Measurements from ENCODE around the gene EGLN1.

Gene EGLN1

GRCh38 chr1:231395998-231396390 is 26.1 kb downstream of the EGLN1 start:
- FAIRE-seq = no peak

- no peak for FAIRE-seq
Measured at GRCh38 chr1:231395076-231395997, 26.8 kb downstream of the EGLN1 start.

GRCh38 chr1:231393668-231394067 is 28.4 kb downstream of the EGLN1 start:
- FAIRE-seq = peak; percentile 81

- no peak for FAIRE-seq
Measured at GRCh38 chr1:231392389-231393131, 29.5 kb downstream of the EGLN1 start.

GRCh38 chr1:231390071-231390470 is 32.0 kb downstream of the EGLN1 start:
- no peak for FAIRE-seq

GRCh38 chr1:231387770-231388669 is 34.1 kb downstream of the EGLN1 start:
- no peak for FAIRE-seq

GRCh38 chr1:231386466-231386865 is 35.6 kb downstream of the EGLN1 start:
- no peak for FAIRE-seq

- FAIRE-seq = no peak
Measured at GRCh38 chr1:231385416-231385748, 36.7 kb downstream of the EGLN1 start.

- no peak for FAIRE-seq
Measured at GRCh38 chr1:231384696-231385415, 37.2 kb downstream of the EGLN1 start.

- FAIRE-seq = no peak
Measured at GRCh38 chr1:231383159-231383860, 38.8 kb downstream of the EGLN1 start.

- no peak for FAIRE-seq
Measured at GRCh38 chr1:231382426-231382825, 39.7 kb downstream of the EGLN1 start.

- no peak for FAIRE-seq
Measured at GRCh38 chr1:231381729-231382128, 40.4 kb downstream of the EGLN1 start.

- no peak for FAIRE-seq
Measured at GRCh38 chr1:231376875-231377549, 45.1 kb downstream of the EGLN1 start.

- FAIRE-seq = no peak
Measured at GRCh38 chr1:231376101-231376500, 46.0 kb downstream of the EGLN1 start.

GRCh38 chr1:231374394-231374793 is 47.7 kb downstream of the EGLN1 start:
- FAIRE-seq = no peak

- FAIRE-seq = no peak
Measured at GRCh38 chr1:231372501-231372900, 49.6 kb downstream of the EGLN1 start.

- FAIRE-seq = no peak
Measured at GRCh38 chr1:231369282-231369681, 52.8 kb downstream of the EGLN1 start.

- FAIRE-seq = no peak
Measured at GRCh38 chr1:231364192-231364591, 57.9 kb downstream of the EGLN1 start.

- no peak for FAIRE-seq
Measured at GRCh38 chr1:231363624-231364023, 58.5 kb downstream of the EGLN1 start.

- FAIRE-seq = peak; percentile 30
Measured at GRCh38 chr1:231362325-231362724, 59.8 kb downstream of the EGLN1 start.

GRCh38 chr1:231359113-231359512 is 63.0 kb downstream of the EGLN1 start:
- FAIRE-seq = no peak

Data from islet of Langerhans (tissue), 1 donor.